ENCODE data around the gene CATSPERD.

DNA sequence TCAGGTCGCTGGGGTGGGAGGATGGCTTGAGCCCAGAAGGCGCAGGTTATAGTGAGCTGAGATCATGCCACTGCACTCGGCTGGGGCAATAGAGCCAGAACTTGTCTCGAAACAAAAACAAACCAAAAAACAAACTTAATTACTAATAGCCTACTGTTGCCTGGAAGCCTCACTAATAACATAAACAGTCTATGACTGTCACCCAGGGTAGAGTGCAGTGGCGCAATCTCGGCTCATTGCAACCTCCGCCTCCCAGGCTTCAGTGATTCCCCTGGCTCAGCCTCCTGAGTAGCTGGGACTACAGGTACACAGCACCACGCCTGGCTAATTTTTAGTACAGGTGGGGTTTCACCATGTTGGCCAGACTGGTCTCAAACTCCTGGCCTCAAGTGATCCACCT is 18.0 kb downstream of the CATSPERD start:
- TF ChIP-seq, protein P1, sequence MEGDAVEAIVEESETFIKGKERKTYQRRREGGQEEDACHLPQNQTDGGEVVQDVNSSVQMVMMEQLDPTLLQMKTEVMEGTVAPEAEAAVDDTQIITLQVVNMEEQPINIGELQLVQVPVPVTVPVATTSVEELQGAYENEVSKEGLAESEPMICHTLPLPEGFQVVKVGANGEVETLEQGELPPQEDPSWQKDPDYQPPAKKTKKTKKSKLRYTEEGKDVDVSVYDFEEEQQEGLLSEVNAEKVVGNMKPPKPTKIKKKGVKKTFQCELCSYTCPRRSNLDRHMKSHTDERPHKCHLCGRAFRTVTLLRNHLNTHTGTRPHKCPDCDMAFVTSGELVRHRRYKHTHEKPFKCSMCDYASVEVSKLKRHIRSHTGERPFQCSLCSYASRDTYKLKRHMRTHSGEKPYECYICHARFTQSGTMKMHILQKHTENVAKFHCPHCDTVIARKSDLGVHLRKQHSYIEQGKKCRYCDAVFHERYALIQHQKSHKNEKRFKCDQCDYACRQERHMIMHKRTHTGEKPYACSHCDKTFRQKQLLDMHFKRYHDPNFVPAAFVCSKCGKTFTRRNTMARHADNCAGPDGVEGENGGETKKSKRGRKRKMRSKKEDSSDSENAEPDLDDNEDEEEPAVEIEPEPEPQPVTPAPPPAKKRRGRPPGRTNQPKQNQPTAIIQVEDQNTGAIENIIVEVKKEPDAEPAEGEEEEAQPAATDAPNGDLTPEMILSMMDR (IDR thresholded peaks at IDR 0.05): no peak
- no peak for TF ChIP-seq ZFX (IDR thresholded peaks at IDR 0.05; ENCODE audit: borderline replicate concordance)
